H9 (cell line): ENCODE results near the gene AQP12A. TPM values are rescaled to one million over a fixed set of nuclear protein-coding genes. Genes with fewer than 3 reads are reported as not detected.

Source experiments
- DNase-seq: peaks from one replicate; pipeline ENCODE4 v3.0.0-alpha.2; 2017
- H2AFZ ChIP-seq: one replicate; pipeline ENCODE4 v1.6.1; 2013; ENCODE audit warnings: mild to moderate bottlenecking, low read length, control low read depth, moderate library complexity
- H2AK5ac ChIP-seq: 2 replicates; pipeline ENCODE4 v1.6.1; 2013; ENCODE audit warnings: low read length, control low read depth, mixed read lengths; ENCODE audit not compliant: insufficient read length
- H2BK120ac ChIP-seq: one replicate; pipeline ENCODE4 v1.6.1; 2013; ENCODE audit warnings: low read depth, mild to moderate bottlenecking, low read length, control low read depth, inconsistent platforms; ENCODE audit not compliant: poor library complexity, severe bottlenecking
- H2BK12ac ChIP-seq: 2 replicates; pipeline ENCODE4 v1.6.1; 2013; ENCODE audit warnings: low read length, control low read depth, mixed read lengths, low read depth; ENCODE audit not compliant: insufficient read length
- H2BK15ac ChIP-seq: 2 replicates; pipeline ENCODE4 v1.6.1; 2013; ENCODE audit warnings: low read depth, low read length, control low read depth
- H2BK20ac ChIP-seq: one replicate; pipeline ENCODE4 v1.6.1; 2013; ENCODE audit warnings: low read depth, mild to moderate bottlenecking, low read length, control low read depth, inconsistent platforms; ENCODE audit not compliant: poor library complexity, severe bottlenecking
- H2BK5ac ChIP-seq: 2 replicates; pipeline ENCODE4 v1.6.1; 2013; ENCODE audit warnings: low read length, control low read depth, mixed read lengths; ENCODE audit not compliant: insufficient read length
- H3K14ac ChIP-seq: 2 replicates; pipeline ENCODE4 v1.6.1; 2013; ENCODE audit warnings: low read length, control low read depth; ENCODE audit not compliant: insufficient read depth
- H3K18ac ChIP-seq: 2 replicates; pipeline ENCODE4 v1.6.1; 2013; ENCODE audit warnings: low read depth, mild to moderate bottlenecking, mixed read lengths, low read length, control low read depth; ENCODE audit not compliant: insufficient read length
- H3K23ac ChIP-seq: 2 replicates; pipeline ENCODE4 v1.6.1; 2013; ENCODE audit warnings: low read length, control low read depth, mixed read lengths, low read depth; ENCODE audit not compliant: insufficient read length
- H3K23me2 ChIP-seq: 2 replicates; pipeline ENCODE4 v1.6.1; 2013; ENCODE audit warnings: low read depth, mild to moderate bottlenecking, mixed read lengths, low read length, control low read depth; ENCODE audit not compliant: insufficient read length, poor library complexity, severe bottlenecking
- H3K27ac ChIP-seq: 2 replicates; pipeline ENCODE4 v1.5.1; 2013; ENCODE audit warnings: low read length, control low read depth, mixed read lengths, low read depth; ENCODE audit not compliant: insufficient read length
- H3K27me3 ChIP-seq: 2 replicates; pipeline ENCODE4 v1.6.1; 2013; ENCODE audit warnings: low read length, control low read depth, inconsistent platforms; ENCODE audit not compliant: insufficient read depth
- H3K4ac ChIP-seq: 2 replicates; pipeline ENCODE4 v1.6.1; 2013; ENCODE audit warnings: low read depth, mild to moderate bottlenecking, control low read depth, inconsistent platforms, low read length, moderate library complexity
- H3K4me1 ChIP-seq: 2 replicates; pipeline ENCODE4 v1.6.1; 2013; ENCODE audit warnings: low read length, control low read depth, inconsistent platforms; ENCODE audit not compliant: insufficient read depth
- H3K4me2 ChIP-seq: 2 replicates; pipeline ENCODE4 v1.6.1; 2013; ENCODE audit warnings: low read length, control low read depth, mixed read lengths; ENCODE audit not compliant: insufficient read length, insufficient read depth
- H3K56ac ChIP-seq: 2 replicates; pipeline ENCODE4 v1.6.1; 2013; ENCODE audit warnings: low read depth, mild to moderate bottlenecking, mixed read lengths, low read length, control low read depth; ENCODE audit not compliant: insufficient read length
- H3K79me1 ChIP-seq: 2 replicates; pipeline ENCODE4 v1.6.1; 2013; ENCODE audit warnings: low read depth, mild to moderate bottlenecking, moderate library complexity, low read length, control low read depth, inconsistent platforms; ENCODE audit not compliant: insufficient read depth, poor library complexity, severe bottlenecking
- H3K79me2 ChIP-seq: 2 replicates; pipeline ENCODE4 v1.6.1; 2013; ENCODE audit warnings: low read length, control low read depth, inconsistent platforms; ENCODE audit not compliant: insufficient read depth
- H3K9ac ChIP-seq: 2 replicates; pipeline ENCODE4 v1.6.1; 2013; ENCODE audit warnings: low read length, control low read depth, mixed read lengths; ENCODE audit not compliant: insufficient read length; ENCODE audit errors: extremely low read depth
- H3K9me3 ChIP-seq: one replicate; pipeline ENCODE4 v1.6.1; 2013; ENCODE audit warnings: low read depth, low read length, inconsistent platforms; ENCODE audit not compliant: control insufficient read depth
- H3T11ph ChIP-seq: one replicate; pipeline ENCODE4 v1.6.1; 2013; ENCODE audit warnings: mild to moderate bottlenecking, low read length, control low read depth, inconsistent platforms
- H4K20me1 ChIP-seq: one replicate; pipeline ENCODE4 v1.6.1; 2013; ENCODE audit not compliant: control insufficient read depth, insufficient read length, insufficient read depth
- H4K5ac ChIP-seq: 2 replicates; pipeline ENCODE4 v1.6.1; 2013; ENCODE audit warnings: low read depth, mild to moderate bottlenecking, mixed read lengths, low read length, control low read depth; ENCODE audit not compliant: insufficient read length
- H4K8ac ChIP-seq: replicated peaks from 2 replicates; pipeline ENCODE4 v1.6.1; 2013; ENCODE audit warnings: low read length, control low read depth, mixed read lengths, low read depth; ENCODE audit not compliant: insufficient read length
- H4K91ac ChIP-seq: 2 replicates; pipeline ENCODE4 v1.6.1; 2013; ENCODE audit warnings: low read depth, mild to moderate bottlenecking, moderate library complexity, mixed read lengths, low read length, control low read depth; ENCODE audit not compliant: insufficient read length
- H3K27ac Mint-ChIP-seq, 3 experiments: 2 replicates in 2 of 3; 3 replicates in 1 of 3; pipeline ENCODE4 v1.8.0; 2020 to 2021; ENCODE audit warnings: mixed read lengths in 3 of 3, mild to moderate bottlenecking in 1 of 3, moderate library complexity in 1 of 3
- H3K27me3 Mint-ChIP-seq: 2 replicates; pipeline ENCODE4 v1.8.0; 2021; ENCODE audit warnings: low read depth, mild to moderate bottlenecking, moderate library complexity, mixed read lengths
- H3K36me3 Mint-ChIP-seq, 3 experiments: 2 replicates in 2 of 3; 3 replicates in 1 of 3; pipeline ENCODE4 v1.8.0; 2020 to 2021; ENCODE audit warnings: low read depth in 3 of 3, mixed read lengths in 3 of 3; ENCODE audit not compliant: insufficient read depth in 1 of 3
- H3K4me1 Mint-ChIP-seq, 2 experiments: 2 replicates each; pipeline ENCODE4 v1.8.0; 2020; ENCODE audit warnings: mixed read lengths in 2 of 2
- H3K4me3 Mint-ChIP-seq, 2 experiments: 2 replicates in 1 of 2; 3 replicates in 1 of 2; pipeline ENCODE4 v1.8.0; 2020 to 2021; ENCODE audit warnings: mild to moderate bottlenecking in 2 of 2, mixed read lengths in 2 of 2, moderate library complexity in 1 of 2
- H3K9me3 Mint-ChIP-seq, 2 experiments: 2 replicates in 1 of 2; 3 replicates in 1 of 2; pipeline ENCODE4 v1.8.0; 2020; ENCODE audit warnings: mild to moderate bottlenecking in 2 of 2, mixed read lengths in 2 of 2, moderate library complexity in 1 of 2
- WGBS: extraction: QIAGEN DNeasy Blood & Tissue Kit; methylation state at CpG from one replicate; pipeline ENCODE4 v1.1.7; 2013; ENCODE audit warnings: missing lambda C conversion rate, low lambda C conversion rate, mixed read lengths; ENCODE audit not compliant: insufficient read length; ENCODE audit errors: extremely low coverage; 5-methylcytosine and 5-hydroxymethylcytosine counted together
- total RNA-seq: library from RNA; stranded (reverse); gene quantifications from 2 replicates; pipeline ENCODE4 v1.2.1, GENCODE V29; 2021
- TF ChIP-seq, protein P1 (sequence below): fragments of 200-600 bp; sonication (generic); conservative IDR thresholded peaks from 3 replicates; pipeline ENCODE4 v1.8.0; 2021; ENCODE audit warnings: antibody characterized with exemption, mild to moderate bottlenecking

The AQP12A gene
- total RNA-seq, 1 experiment from 2014 or later: not detected

- H3K14ac ChIP-seq: no peak overlapping the region; the same call in 1 of the 2 replicates
- no peaks in the 10 kb centered on the region for H3K9me3 ChIP-seq
- H2BK5ac ChIP-seq: no peak overlapping the region
- H3K23ac ChIP-seq: no peak overlapping the region
- Mint-ChIP-seq H3K4me1 (no peaks in the 10 kb centered on the region; a peak in 1 of 4 replicates), H3K27ac (peak overlapping the region in 2 of 3 experiments; percentile 57 to 78; a peak in 5 of 7 replicates), H3K27me3 (no peaks in the 10 kb centered on the region; the same call in none of the 2 replicates), H3K36me3 (peaks cover 10 to 26% (median 12%) of the 10 kb centered on the region in 3 experiments; a peak in 6 of 7 replicates), H3K4me3 (0 out of 5 replicates have a peak overlapping the region, but pooled peaks of 1 of the 2 experiments have one; percentile 16), H3K9me3 (no peaks in the 10 kb centered on the region; a peak in 1 of 5 replicates)
- no peaks in the 10 kb centered on the region for H3K23me2 ChIP-seq
- H2AK5ac ChIP-seq: no peak overlapping the region
- H3K27ac ChIP-seq: no peak overlapping the region
- H3K27me3 ChIP-seq: no peaks in the 10 kb centered on the region
- H3K4me2 ChIP-seq: no peak overlapping the region
- no peaks in the 10 kb centered on the region for H3K79me2 ChIP-seq
- no peak overlapping the region for H4K5ac ChIP-seq
- no peak overlapping the region for H3T11ph ChIP-seq
- no peak overlapping the region for H2BK20ac ChIP-seq
- WGBS: no CpG with 5 or more reads among the region's 23 CpGs
- no peak overlapping the region for H3K56ac ChIP-seq
- DNase-seq: no peak
- no peak overlapping the region for H2BK15ac ChIP-seq
- H2AFZ ChIP-seq: no peak overlapping the region
- H4K20me1 ChIP-seq: peaks cover 5% of the 10 kb centered on the region
- no peak overlapping the region for H4K91ac ChIP-seq
- no peaks in the 10 kb centered on the region for H3K79me1 ChIP-seq
- no peak overlapping the region for H3K18ac ChIP-seq
- H3K4ac ChIP-seq: no peak overlapping the region
- no peaks in the 10 kb centered on the region for H3K4me1 ChIP-seq
- no peak overlapping the region for H4K8ac ChIP-seq
- TF ChIP-seq, protein P1, sequence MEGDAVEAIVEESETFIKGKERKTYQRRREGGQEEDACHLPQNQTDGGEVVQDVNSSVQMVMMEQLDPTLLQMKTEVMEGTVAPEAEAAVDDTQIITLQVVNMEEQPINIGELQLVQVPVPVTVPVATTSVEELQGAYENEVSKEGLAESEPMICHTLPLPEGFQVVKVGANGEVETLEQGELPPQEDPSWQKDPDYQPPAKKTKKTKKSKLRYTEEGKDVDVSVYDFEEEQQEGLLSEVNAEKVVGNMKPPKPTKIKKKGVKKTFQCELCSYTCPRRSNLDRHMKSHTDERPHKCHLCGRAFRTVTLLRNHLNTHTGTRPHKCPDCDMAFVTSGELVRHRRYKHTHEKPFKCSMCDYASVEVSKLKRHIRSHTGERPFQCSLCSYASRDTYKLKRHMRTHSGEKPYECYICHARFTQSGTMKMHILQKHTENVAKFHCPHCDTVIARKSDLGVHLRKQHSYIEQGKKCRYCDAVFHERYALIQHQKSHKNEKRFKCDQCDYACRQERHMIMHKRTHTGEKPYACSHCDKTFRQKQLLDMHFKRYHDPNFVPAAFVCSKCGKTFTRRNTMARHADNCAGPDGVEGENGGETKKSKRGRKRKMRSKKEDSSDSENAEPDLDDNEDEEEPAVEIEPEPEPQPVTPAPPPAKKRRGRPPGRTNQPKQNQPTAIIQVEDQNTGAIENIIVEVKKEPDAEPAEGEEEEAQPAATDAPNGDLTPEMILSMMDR: peak; percentile 33
- H2BK120ac ChIP-seq: no peak overlapping the region
- H3K9ac ChIP-seq: no peak overlapping the region
- no peak overlapping the region for H2BK12ac ChIP-seq
Measured at GRCh38 chr2:240714747-240715725, 23.4 kb downstream of the AQP12A start.
